Astrocyte (in vitro differentiated cells and primary cell): ENCODE results near the gene NTM.

Experiments used
- CTCF ChIP-seq: IDR thresholded peaks from 2 replicates; pipeline ENCODE4 v1.5.1; 2011; ENCODE audit warnings: low read depth, mild to moderate bottlenecking, inconsistent platforms, low read length, moderate library complexity; ENCODE audit not compliant: insufficient read depth
- EZH2 ChIP-seq: IDR thresholded peaks from 2 replicates; pipeline ENCODE4 v1.6.1; 2012; ENCODE audit warnings: mild to moderate bottlenecking, low read length, inconsistent platforms; ENCODE audit not compliant: insufficient read depth

GRCh38 chr11:132186699-132187098 lies 816.3 kb downstream of the NTM start:
- TF ChIP-seq CTCF = peak; percentile 8
- no peak for TF ChIP-seq EZH2
